ENCODE results near the gene BLCAP. TPM values are rescaled to one million over a fixed set of nuclear protein-coding genes. Genes with fewer than 3 reads are reported as not detected.
A peak's percentile ranks its signal among the peaks of the same experiment; 100 is the strongest.

The BLCAP gene
- total RNA-seq, 1 donor from 2014 or later, result 92.1 TPM

DNA sequence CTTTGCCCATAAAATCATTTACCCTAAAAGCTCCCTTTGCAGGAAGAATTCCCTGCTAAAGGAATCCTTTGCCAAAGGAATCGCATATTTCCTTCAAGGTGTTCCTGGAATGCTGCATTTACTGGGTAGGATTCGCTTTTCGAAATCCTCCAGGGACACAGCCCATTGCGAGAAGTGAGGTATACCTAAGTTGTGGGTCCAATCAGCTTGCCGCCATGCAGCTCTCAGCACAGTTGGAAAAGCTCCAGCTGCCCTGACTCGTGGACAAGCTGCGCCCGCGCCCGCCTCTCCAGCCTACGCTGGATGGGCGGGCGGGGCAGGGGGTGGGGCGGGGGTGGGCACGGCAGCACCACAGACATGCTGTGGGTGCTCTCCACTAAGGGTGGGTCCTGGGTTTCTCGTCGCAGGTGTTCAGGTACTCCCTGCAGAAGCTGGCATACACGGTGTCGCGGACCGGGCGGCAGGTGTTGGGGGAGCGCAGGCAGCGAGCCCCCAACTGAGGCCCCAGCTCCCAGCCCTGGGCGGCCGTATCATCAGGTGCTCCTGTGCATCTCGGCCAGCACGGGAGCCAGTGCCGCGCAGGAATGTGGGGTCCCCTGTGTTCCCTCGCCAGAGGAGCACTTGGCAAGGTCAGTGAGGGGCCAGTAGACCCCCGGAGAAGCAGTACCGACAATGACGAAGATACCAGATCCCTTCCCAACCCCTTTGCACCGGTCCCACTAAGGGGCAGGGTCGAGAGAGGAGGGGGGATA is 5.2 kb downstream of the BLCAP start:
- ATAC-seq (peak; percentile 51), DNase-seq (ENCODE audit: missing footprints) (no peak)
- intact Hi-C loops (cut with DNase I), result no loop called here

DNA sequence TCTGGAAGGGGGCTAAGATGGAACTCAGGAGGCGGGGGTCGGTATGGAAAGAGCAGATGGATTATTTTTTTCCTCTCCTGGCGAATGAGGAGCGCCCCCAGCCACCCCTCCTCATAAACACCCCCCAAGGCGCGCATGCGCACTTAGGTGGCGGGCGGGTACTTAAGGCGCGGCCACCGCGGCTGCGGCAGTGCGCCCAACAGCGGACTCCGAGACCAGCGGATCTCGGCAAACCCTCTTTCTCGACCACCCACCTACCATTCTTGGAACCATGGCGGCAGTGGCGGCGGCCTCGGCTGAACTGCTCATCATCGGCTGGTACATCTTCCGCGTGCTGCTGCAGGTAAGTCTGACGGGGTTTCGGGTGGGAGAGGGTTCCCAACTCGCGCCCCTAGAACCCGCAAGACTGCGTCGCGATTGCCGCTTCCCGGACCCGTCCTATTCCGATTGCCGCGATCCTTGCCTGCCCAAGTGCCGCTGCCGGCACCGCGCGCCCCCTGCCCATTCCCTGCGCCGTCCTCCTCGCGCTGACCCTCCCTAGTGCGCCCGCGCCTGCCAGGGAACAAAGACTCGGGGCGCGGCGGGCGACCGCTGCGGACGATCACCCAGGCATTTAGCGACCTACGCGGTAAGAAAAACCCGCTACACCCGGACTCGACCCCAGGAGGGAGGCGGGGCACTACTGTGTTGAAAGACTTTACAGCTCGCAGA is 6.5 kb downstream of the BLCAP start, which contains the start of gene NNAT:
Gene NNAT (plus strand): TSS at position 190 of the 711 bp plus-strand sequence. CDS start 82 bp downstream, at position 272.
- ATAC-seq (no peak), DNase-seq (ENCODE audit: missing footprints) (no peak)
- intact Hi-C loops (cut with DNase I), result no loop called here

DNA sequence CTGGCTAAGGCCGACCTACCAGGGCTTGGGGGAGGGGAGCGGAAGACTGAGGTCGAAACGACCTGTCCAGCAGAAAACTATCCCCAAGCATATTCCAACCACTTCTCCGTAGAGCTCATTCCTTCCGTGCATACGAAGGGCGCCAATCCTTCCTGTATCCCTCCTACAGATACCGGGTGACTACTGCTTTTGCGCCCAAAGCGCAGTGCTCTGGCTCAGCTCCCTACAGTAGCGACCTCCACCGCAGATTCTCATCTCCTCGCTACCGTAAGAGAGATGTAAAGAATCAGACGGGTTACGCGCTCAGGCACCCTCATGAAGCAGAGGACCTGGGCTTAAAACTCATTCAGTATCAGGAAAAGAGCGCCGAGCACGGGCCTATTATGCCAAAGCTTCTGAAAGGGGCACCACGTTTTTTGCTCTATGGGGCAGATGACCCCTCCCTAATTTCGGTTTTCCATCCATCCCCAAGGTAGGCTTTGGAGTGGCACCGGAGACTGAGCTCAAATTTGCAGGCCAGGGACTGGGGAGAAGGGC is 7.2 kb downstream of the BLCAP start:
- ATAC-seq, result no peak
- DNase-seq (ENCODE audit: missing footprints), result no peak
- intact Hi-C loops (cut with DNase I), result no loop called here

GRCh38 chr20:37519508-37520418 is 7.9 kb downstream of the BLCAP start:
- intact Hi-C loops (cut with DNase I), result no loop called here
- DNase-seq (ENCODE audit: missing footprints) (no peak), ATAC-seq (no peak)

- intact Hi-C loops (cut with DNase I), result no loop called here
- peak; percentile 77 for DNase-seq (ENCODE audit: missing footprints)
- ATAC-seq, result peak; percentile 70
Measured at GRCh38 chr20:37518606-37519507, 8.8 kb downstream of the BLCAP start.

- intact Hi-C loops (cut with DNase I), result no loop called here
- DNase-seq (ENCODE audit: missing footprints) (no peak), ATAC-seq (no peak)
Measured at GRCh38 chr20:37518059-37518458, 9.6 kb downstream of the BLCAP start.

DNA sequence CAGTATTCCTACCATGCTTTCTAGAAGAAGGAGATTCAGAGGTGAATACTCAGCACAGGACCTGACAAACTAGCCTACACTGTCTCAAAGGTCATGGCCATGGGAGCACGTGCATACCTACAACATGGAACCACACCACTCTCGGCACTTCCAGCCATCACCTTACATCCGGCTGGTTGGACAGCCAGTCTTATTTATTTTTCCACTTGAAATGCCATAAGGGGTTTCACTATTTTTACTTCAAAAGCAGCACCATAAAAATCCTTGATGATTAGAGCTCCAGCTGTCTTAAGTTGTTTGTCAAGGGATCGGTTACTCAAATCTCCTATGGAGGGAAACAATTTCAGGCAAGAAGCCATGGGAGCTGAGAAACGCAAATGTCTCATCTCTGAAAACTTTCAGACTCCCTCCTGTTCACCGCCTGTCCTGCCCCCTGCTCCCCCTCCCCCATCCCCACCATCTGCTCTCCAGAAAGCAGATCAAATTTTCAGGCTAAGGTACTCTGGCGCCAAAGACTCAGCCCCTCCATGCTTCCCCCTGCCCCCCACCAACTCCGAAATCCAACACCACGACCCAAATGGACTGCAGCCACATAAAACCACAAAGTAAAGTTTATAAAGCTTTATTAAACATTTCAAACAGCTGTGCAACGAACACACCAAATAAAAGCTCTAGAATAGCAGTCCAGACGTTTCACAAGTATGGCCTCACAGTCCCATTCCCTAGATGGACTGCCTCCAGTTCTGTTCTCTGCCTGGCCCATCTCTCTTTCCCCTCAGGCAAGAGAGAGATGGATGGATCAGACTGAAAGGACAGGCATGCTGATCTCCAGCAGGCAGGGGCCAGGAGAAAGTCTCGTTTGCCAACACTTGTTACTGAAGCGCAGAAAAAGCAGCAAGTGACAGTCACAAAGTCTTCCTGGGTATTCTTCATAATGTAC is 10.6 kb downstream of the BLCAP start:
- ATAC-seq, result no peak
- intact Hi-C loops (cut with DNase I), result no loop called here

DNA sequence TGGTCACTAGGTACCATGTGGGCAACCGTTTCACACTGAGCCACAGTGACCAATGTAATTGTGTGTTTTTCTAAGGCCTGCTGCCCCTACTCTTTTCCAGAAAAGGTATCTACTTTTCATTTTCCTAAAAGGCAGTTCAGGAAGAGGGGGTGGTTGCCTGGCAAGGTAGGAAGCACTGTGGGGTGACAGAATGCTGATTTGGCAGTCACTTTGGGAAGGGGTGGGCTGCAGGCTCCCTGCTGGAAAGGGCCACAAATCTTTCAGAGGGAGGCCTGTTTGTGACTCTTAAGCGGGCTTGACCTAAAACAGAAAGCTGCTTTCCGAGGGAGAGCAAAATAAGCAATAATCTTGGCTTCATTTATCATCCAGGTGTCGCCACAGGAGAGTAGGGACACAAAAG is 11.8 kb downstream of the BLCAP start:
- ATAC-seq (no peak), DNase-seq (ENCODE audit: missing footprints) (no peak)
- intact Hi-C loops (cut with DNase I), result no loop called here

More for the DNA sequence above, 10.6 kb downstream of the BLCAP start:
- DNase-seq (ENCODE audit: missing footprints), result no peak

- intact Hi-C loops (cut with DNase I), result no loop called here
- ATAC-seq (no peak), DNase-seq (ENCODE audit: missing footprints) (no peak)
Measured at GRCh38 chr20:37513779-37514359, 13.8 kb downstream of the BLCAP start.

GRCh38 chr20:37511610-37512275 is 15.9 kb downstream of the BLCAP start:
- ATAC-seq (no peak), DNase-seq (ENCODE audit: missing footprints) (no peak)
- intact Hi-C loops (cut with DNase I), result no loop called here

- intact Hi-C loops (cut with DNase I), result no loop called here
Measured at GRCh38 chr20:37510226-37510625, 17.4 kb downstream of the BLCAP start.

GRCh38 chr20:37506152-37506725 is 21.4 kb downstream of the BLCAP start:
- DNase-seq (ENCODE audit: missing footprints) (no peak), ATAC-seq (no peak)
- intact Hi-C loops (cut with DNase I), result no loop called here

More at GRCh38 chr20:37510226-37510625, 17.4 kb downstream of the BLCAP start:
- ATAC-seq, result no peak
- no peak for DNase-seq (ENCODE audit: missing footprints)

DNA sequence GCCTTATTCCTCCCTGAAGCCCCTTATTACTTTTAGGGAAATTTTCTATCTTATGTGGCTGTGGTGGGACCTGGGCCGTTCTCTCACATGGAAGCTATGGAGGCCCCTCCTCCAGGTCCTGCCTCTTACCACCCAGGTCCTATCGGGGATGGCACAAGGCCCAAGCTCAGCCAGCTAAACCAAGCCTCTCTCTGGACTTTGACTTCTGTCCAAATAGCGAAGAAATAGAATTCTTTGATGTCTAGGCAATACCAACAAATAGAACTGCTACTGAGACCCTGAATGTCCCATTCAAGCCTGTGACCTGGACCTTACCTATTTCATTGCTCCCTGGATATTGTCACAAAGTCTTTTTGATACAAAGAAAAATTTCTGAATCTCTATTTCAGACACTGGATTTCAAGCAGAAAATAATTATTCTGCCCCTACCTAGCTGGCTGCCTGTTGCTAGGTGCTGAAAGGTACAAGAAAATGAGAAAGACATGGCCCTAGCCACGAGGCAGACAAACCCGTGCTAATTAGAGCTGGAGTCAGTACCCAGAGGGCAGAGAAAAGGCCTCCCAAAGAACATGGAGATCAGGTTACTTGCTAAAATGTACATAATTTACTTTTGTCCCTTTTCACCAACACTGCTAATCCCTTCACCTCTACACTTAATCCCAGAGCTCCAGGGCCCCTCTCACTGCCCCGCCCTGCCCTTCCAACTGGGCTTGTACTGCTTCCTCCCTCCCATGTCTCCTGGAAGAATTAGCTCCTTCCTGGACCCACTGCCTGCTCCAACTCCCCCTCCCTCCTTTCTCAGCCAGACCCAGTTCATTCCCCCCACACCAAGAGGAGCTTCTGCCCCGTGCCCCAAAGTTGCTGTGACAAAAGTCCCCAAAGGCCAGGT is 22.2 kb downstream of the BLCAP start:
- intact Hi-C loops (cut with DNase I), result no loop called here
- DNase-seq (ENCODE audit: missing footprints), result no peak
- no peak for ATAC-seq

- intact Hi-C loops (cut with DNase I), result no loop called here
- DNase-seq (ENCODE audit: missing footprints) (no peak), ATAC-seq (no peak)
Measured at GRCh38 chr20:37504404-37505096, 23.1 kb downstream of the BLCAP start.

All from Right ventricle myocardium inferior (tissue), 1 donor.